ENCODE results near the gene ADORA2B.
A peak's percentile ranks its signal among the peaks of the same experiment; 100 is the strongest.
"Not testable (repeated sequence)": the region's sequence is repeated elsewhere in the genome, so short reads cannot be mapped to it uniquely, and the experiment has no call there.

The ADORA2B gene

DNA sequence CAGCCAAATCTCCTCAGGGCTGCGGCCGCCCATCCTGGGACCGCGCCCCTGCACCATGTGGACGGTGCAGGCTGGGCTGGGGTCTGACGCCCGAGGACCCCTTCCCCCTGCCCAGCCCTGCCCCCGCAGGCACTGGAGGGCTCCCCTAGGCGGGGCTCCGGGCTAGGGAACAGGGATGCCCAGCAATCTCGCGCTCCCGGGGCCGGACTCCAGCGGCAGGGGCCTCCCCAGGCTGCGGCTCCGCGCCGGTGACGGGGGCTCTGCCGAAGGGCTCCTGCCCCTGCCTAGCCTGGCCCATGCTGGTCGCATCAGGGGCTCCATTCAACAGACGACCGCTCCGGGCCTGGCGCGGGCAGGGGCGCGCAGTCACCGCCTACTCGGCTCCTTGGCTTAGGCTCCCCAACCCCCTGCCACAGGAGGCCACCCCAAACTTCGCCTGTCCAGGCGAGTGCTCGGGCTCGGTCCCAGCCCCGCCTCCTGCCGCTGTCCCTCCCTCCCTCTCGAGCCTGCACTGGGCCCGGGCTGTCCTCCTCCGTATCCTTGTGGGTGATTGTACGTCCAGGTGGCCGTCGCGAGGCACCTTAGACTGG, 27.4 kb upstream of the ADORA2B start:
- peaks cover 6% of the 10 kb centered on the region for H3K4me1 Mint-ChIP-seq
- no peak overlapping the region for H3K27ac Mint-ChIP-seq
- no peaks in the 10 kb centered on the region for H3K9me3 Mint-ChIP-seq
- H3K4me3 Mint-ChIP-seq = no peak overlapping the region
- peaks cover 46% of the 10 kb centered on the region for H3K27me3 Mint-ChIP-seq
- no peak for DNase-seq
- ATAC-seq = peak; percentile 49

DNA sequence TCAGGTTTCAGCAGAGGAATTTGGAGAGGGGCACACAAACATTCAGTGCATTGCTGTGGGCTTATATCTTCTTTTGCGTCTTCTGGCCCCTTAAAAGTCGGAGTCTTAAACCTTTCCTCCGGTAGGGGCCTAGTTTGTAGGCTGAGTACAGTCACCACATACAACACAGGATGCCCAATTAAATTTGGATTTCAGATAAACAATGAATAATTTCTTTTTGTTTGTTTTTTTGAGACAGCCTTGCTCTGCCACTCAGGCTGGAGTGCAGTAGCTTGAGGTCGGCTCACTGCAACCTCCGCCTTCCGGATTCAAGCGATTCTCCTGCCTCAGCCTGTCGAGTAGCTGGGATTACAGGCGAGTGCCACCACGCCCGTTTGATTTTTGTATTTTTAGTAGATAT, 26.7 kb upstream of the ADORA2B start:
- peaks cover 46% of the 10 kb centered on the region for H3K27me3 Mint-ChIP-seq
- DNase-seq (no peak), ATAC-seq (no peak)
- H3K9me3 Mint-ChIP-seq = no peaks in the 10 kb centered on the region
- H3K4me1 Mint-ChIP-seq = peaks cover 6% of the 10 kb centered on the region
- no peak overlapping the region for H3K4me3 Mint-ChIP-seq
- no peak overlapping the region for H3K27ac Mint-ChIP-seq

DNA sequence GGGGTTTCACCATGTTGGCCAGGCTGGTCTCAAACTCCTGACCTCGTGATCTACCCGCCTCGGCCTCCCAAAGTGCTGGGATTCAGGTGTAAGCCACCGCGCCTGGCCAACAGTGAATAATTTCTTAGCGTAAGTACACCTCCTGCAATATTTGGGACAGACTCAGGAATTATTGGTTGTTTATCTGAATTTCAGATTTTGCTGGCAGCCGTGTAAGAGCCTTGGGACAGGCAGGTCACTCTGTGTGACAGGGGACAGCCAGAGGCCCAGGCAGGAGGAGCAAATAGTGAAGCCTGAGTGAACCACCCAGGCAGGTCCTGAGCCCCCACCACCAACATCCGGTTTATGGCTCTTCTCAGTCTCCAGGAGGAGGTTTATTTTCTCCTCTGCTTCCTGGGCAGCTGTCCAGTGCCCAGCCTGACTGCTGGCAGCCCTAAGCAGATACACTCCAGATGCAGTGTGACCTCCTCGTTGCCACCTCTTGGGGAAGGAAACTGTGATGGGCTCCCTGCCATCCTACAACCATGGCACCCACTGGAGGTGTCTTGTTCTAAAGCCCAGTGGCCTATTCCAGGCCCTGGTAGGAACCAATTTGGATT, 26.2 kb upstream of the ADORA2B start:
- Mint-ChIP-seq H3K27me3 (peaks cover 46% of the 10 kb centered on the region), H3K9me3 (no peaks in the 10 kb centered on the region), H3K27ac (no peak overlapping the region), H3K4me1 (peaks cover 6% of the 10 kb centered on the region), H3K4me3 (no peak overlapping the region)
- DNase-seq (no peak), ATAC-seq (no peak)

DNA sequence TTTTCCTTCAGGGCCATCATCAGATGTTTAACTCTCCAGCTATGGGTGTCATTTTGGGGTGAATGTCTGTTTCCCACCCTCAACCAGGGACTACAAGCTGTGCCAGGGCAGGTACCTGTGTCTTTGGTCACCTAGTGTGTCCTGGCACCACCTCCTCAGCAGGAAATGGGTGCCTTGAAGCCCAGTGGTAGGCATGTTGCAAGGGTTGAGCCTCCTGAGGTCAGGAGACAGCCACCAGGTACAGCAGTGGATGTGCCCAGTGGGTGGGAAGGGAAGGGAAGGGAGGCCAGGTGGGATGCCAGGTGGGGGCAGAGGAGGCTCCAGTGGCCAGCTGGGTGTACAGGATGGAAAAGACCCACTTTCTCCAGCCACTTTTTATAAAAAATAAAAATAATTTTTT, 25.5 kb upstream of the ADORA2B start:
- Mint-ChIP-seq H3K4me3 (no peak overlapping the region), H3K9me3 (no peaks in the 10 kb centered on the region), H3K27ac (no peak overlapping the region), H3K4me1 (peaks cover 6% of the 10 kb centered on the region), H3K27me3 (peaks cover 46% of the 10 kb centered on the region)
- ATAC-seq = no peak
- no peak for DNase-seq

DNA sequence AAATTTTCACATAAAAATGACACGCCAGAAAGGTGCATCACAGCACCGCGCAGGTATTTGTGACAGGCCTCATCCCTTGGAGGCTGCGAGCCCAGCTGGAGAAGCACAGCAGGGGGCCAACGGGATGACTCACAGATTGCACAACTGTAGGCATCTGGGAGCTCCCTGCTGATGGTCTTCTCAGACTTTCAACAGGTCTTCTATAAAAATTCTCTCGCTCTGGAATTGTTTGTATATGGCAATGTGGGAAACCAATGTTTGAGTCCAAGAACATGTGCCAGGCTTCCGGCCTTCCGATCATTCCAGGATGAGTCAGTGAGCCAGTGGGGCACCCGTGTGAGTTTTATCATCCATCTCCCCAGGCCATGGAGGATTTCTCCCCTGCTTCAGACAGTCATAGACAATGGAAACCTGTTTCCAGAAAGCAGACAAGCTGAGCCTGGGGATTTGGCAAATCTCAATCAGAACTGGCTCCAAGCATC, 24.1 kb upstream of the ADORA2B start:
- H3K4me3 Mint-ChIP-seq = no peak overlapping the region
- DNase-seq (no peak), ATAC-seq (no peak)
- peaks cover 43% of the 10 kb centered on the region for H3K27me3 Mint-ChIP-seq
- no peaks in the 10 kb centered on the region for H3K9me3 Mint-ChIP-seq
- no peak overlapping the region for H3K27ac Mint-ChIP-seq
- H3K4me1 Mint-ChIP-seq = no peaks in the 10 kb centered on the region

DNA sequence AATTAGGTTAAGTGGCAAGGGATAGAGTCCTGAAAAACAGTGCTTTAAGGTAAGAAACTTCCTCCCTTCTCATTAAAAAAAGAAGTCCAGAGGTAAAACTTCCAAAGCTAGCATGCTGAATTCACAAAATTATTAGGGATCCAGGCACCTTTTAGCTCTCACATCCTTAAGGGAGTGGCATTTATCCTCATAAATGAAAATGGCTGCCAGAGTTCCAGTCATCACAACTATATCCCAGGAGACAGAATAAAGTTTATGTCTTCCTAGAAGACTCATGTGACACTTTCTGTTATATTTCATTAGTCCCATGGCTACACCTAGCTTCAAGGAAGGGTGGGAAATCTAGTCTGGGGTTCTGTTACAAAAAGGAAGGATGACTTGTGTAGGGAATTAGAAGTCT, 23.3 kb upstream of the ADORA2B start:
- H3K4me1 Mint-ChIP-seq = no peaks in the 10 kb centered on the region
- peaks cover 34% of the 10 kb centered on the region for H3K27me3 Mint-ChIP-seq
- H3K9me3 Mint-ChIP-seq = no peaks in the 10 kb centered on the region
- no peak overlapping the region for H3K4me3 Mint-ChIP-seq
- H3K27ac Mint-ChIP-seq = no peak overlapping the region
- no peak for DNase-seq
- no peak for ATAC-seq

DNA sequence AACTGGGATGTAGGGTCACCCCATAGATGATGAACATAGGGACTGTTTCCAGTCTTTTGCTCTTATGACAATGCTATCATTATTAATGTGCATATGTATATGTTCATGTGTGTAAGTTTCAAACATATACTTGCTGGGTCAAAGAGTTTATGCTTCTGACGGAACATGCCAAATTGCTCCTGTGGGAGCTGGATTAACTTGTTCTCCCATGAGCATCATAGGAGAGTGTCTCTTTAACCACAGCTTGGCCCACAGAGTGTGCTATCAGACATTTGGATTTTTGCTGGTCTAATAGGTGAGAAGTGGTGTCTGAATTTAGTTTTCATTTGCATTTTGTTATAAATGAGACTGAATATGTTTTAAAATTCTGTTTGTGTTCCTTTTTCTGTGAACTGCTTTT, 22.3 kb upstream of the ADORA2B start:
- no peak overlapping the region for H3K27ac Mint-ChIP-seq
- DNase-seq = no peak
- ATAC-seq = no peak
- H3K4me1 Mint-ChIP-seq = no peaks in the 10 kb centered on the region
- peaks cover 28% of the 10 kb centered on the region for H3K27me3 Mint-ChIP-seq
- no peak overlapping the region for H3K4me3 Mint-ChIP-seq
- H3K9me3 Mint-ChIP-seq = no peaks in the 10 kb centered on the region

DNA sequence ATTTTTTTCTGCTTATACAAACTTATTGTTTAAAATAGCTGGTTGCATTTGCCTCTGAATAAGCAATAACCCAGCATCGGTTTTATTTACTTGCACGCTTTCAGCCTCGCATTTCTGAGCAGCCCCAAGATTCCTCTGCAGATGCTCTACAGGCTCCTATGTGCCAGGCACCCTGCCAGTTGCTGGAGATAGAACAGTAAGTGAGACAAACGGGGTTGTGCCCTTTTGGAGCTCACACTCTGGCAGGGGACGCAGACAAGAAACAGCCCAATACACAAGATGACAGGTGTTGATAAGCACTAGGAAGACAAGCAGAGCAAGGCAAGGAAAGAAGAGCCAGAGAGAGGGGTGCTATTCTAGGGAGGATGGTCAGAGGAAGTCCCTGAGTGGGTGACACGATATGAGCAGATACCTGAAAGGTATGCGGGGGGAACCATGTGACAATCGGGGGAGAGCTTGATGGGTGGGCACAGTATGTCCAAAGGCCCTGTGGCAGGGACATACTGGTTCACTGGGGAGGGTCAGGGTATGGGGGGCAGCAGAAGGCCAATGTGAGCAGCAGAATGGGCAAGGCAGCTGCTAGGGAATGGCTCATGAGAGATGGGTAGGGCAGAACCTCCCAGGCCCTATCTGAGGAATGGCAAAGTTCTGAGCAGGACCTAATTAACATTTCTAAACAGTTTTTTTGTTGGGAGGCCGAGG, 18.7 kb upstream of the ADORA2B start:
- ATAC-seq = no peak
- Mint-ChIP-seq H3K27ac (no peak overlapping the region), H3K27me3 (peaks cover 27% of the 10 kb centered on the region), H3K9me3 (no peaks in the 10 kb centered on the region), H3K4me3 (no peak overlapping the region), H3K4me1 (no peaks in the 10 kb centered on the region)
- DNase-seq = no peak

DNA sequence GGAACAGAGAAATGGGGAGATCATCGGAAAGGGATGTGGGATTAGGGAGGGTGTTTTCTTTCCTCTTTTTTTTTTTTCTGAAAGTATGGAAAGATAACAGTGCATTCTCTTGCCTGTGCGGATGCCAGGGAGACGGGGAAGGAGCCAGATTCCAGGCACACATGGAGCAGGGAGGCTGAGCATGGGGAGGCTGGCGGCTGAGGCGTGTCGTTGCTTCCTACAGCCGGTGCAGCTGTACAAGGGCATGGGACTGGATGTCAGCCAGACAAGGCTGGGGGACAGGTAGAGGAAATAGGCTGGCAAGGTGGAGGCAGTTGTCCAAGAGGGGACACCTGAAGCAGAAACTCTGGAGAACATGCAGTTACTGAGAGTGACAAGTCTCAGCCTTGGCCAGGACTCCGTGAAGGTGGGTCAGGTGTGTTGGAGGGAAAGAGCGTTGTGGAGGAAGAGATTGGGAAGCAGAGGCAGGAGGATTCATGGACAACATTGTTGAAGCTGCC, 16.6 kb upstream of the ADORA2B start:
- Mint-ChIP-seq H3K27ac (peak overlapping the region in 1 of 2 donors; percentile 31), H3K27me3 (peaks cover 25% of the 10 kb centered on the region), H3K4me3 (no peak overlapping the region), H3K9me3 (no peaks in the 10 kb centered on the region), H3K4me1 (no peaks in the 10 kb centered on the region)
- DNase-seq (no peak), ATAC-seq (no peak)

DNA sequence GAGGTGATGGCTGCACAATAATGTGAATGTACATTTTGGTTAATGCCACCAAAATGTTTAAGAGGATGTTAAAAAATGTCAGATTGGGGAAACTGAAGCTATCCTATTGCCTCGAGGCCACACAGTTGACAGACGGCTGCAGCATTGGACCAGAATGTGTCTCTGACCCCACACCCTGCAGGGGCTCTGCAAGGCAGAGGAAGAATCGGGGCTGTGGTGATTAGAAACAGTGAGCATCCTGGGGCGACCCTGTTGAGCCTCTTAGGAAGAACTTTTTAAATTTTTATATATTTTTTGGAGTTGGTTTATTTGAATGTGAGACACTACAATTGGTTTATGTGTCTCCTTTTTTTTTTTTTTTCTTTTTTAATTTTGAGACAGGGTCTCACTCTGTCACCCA, 15.0 kb upstream of the ADORA2B start:
- no peaks in the 10 kb centered on the region for H3K4me1 Mint-ChIP-seq
- H3K27ac Mint-ChIP-seq = no peak overlapping the region
- DNase-seq (no peak), ATAC-seq (no peak)
- H3K4me3 Mint-ChIP-seq = no peak overlapping the region
- peaks cover 28% of the 10 kb centered on the region for H3K27me3 Mint-ChIP-seq
- no peaks in the 10 kb centered on the region for H3K9me3 Mint-ChIP-seq

DNA sequence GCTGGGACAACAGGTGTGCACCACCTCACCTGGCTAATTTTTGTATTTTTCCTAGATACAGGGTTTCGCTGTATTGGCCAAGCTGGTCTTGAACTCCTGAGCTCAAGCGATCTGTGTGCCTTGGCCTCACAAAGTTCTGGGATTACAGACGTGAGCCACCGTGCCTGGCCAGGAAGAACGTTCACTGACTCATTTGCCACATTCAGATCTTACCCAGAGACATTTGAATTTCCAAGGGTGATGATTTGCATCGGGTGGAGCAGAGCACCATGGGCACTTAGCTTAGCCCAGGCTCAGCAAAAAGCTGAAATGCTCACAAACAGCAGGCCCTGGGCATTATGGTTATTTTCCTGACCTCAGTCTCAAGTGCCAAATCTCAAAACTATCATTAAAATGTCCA, 14.5 kb upstream of the ADORA2B start:
- Mint-ChIP-seq H3K9me3 (no peaks in the 10 kb centered on the region), H3K27ac (no peak overlapping the region), H3K4me3 (no peak overlapping the region), H3K4me1 (no peaks in the 10 kb centered on the region), H3K27me3 (peaks cover 32% of the 10 kb centered on the region)
- ATAC-seq (no peak), DNase-seq (no peak)

DNA sequence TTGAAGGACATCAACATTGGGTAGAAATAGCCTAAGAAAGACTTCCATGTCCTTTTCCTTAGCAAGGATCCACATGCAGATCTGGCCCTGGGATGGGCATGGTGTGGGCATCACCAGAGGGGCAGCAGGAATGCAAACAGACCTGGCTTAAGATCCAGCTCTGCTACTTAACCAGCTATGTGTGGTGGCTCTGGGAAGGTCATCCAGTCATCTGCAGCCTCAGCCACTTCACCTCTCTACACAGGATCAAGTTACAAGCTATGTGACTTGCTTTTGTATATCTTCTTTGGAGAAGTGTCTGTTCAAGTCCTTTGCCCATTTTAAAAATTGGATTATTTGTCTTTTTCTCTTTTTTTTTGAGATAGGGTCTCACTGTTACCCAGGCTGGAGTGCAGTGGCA, 13.5 kb upstream of the ADORA2B start:
- ATAC-seq (no peak), DNase-seq (no peak)
- no peaks in the 10 kb centered on the region for H3K4me1 Mint-ChIP-seq
- no peak overlapping the region for H3K27ac Mint-ChIP-seq
- H3K9me3 Mint-ChIP-seq = no peaks in the 10 kb centered on the region
- H3K4me3 Mint-ChIP-seq = no peak overlapping the region
- peaks cover 34% of the 10 kb centered on the region for H3K27me3 Mint-ChIP-seq

DNA sequence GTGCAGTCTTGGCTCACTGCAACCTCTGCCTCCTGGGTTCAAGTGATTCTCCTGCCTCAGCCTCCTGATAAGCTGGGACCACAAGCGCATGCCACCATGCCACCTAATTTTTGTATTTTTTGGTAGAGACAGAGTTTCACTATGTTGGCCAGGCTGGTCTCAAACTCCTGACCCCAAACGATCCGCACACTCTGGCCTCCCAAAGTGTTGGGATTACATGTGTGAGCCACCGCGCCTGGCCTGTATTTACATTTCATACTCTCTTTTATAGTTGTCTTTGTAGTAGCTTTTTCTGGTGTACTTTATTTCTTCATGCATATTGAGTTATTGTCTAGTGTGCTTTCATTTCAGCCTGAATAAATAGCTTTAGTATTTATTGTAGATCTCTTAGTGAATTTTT, 10.1 kb upstream of the ADORA2B start:
- no peak overlapping the region for H3K4me3 Mint-ChIP-seq
- no peak for DNase-seq
- no peaks in the 10 kb centered on the region for H3K4me1 Mint-ChIP-seq
- peaks cover 11% of the 10 kb centered on the region for H3K27me3 Mint-ChIP-seq
- H3K27ac Mint-ChIP-seq = no peak overlapping the region
- no peak for ATAC-seq
- H3K9me3 Mint-ChIP-seq = no peaks in the 10 kb centered on the region

DNA sequence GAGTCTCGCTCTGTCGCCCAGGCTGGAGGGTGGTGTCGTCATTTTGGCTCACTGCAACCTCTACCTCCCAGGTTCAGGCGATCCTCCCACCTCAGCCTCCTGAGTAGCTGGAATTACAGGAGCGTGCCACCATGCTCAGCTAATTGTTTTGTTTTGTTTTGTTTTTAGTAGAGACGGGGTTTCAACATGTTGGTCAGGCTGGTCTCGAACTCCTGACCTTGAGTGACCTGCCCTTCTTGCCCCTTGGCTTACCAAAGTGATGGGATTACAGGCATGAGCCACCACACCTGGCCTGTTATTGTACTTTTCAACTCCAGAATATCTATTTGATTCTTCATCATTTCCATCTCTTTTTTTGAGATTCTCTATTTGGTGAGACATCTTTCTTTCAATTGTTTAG, 9.0 kb upstream of the ADORA2B start:
- Mint-ChIP-seq H3K27ac (no peak overlapping the region), H3K4me3 (no peak overlapping the region), H3K9me3 (no peaks in the 10 kb centered on the region), H3K4me1 (no peaks in the 10 kb centered on the region), H3K27me3 (peaks cover 10% of the 10 kb centered on the region)
- ATAC-seq (no peak), DNase-seq (no peak)

DNA sequence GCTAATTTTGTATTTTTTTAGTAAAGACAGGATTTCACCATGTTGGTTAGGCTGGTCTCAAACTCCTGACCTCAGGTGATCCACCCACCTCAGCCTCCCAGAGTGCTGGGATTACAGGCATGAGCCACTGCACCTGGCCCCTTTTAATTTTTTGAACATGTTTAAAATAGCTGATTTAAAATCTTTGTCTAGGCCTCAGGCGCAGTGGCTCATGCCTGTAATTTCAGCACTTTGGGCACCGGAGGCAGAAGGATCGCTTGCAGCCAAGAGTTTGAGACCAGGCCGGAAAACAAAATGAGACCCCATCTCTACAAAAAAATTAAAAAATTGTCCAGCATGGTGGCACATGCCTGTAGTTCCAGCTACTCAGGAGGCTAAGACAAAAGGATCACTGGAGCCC, 8.4 kb upstream of the ADORA2B start:
- not testable (repeated sequence) for H3K9me3 Mint-ChIP-seq, H3K27ac Mint-ChIP-seq, ATAC-seq, H3K4me3 Mint-ChIP-seq, DNase-seq, H3K4me1 Mint-ChIP-seq, H3K27me3 Mint-ChIP-seq

DNA sequence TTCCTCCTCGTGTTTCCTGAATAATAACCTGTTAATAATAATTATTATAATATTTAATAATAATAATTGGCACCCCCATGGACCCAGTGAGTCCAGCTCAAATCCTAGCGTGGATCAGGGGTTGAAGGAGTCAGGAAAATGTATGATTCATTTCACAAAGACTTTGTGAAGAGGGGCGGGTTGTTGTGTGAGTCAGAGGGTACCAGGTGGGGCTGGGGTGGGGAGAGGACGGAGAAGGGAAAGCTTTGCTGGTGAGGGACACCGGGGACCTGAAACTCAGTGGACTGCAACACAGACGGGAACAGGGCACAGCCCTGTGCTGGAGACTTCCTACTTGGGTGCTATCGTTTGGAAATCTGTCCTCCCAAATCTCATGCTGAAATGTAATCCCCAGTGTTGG, 3.1 kb upstream of the ADORA2B start:
- Mint-ChIP-seq H3K4me1 (peaks cover 19% of the 10 kb centered on the region), H3K27ac (no peak overlapping the region), H3K9me3 (no peaks in the 10 kb centered on the region), H3K27me3 (peaks cover 33% of the 10 kb centered on the region), H3K4me3 (no peak overlapping the region)
- no peak for DNase-seq
- ATAC-seq = no peak
